Cardiac muscle cell (in vitro differentiated cells and primary cell): ENCODE results near the gene ROGDI. TPM values are rescaled to one million over a fixed set of nuclear protein-coding genes. Genes with fewer than 3 reads are reported as not detected.
A peak's percentile ranks its signal among the peaks of the same experiment; 100 is the strongest.

Experiments
- DNase-seq, 2 donors: peaks; one replicate each; pipeline versions ENCODE4 v3.0.0 to v3.0.0-alpha.2; 2010 to 2017; ENCODE audit warnings: low read depth in 1 of 2, low spot score in 1 of 2
- H3K27ac ChIP-seq: fragments of 200-600 bp; sonication (generic); 2 replicates; pipeline ENCODE4 v1.5.1; 2016
- H3K27me3 ChIP-seq: fragments of 200-600 bp; sonication (generic); 2 replicates; pipeline ENCODE4 v1.6.0; 2016; ENCODE audit warnings: control low read depth
- H3K36me3 ChIP-seq: fragments of 200-600 bp; sonication (generic); 2 replicates; pipeline ENCODE4 v1.5.1; 2016; ENCODE audit warnings: control low read depth
- H3K4me1 ChIP-seq: fragments of 200-600 bp; sonication (generic); 2 replicates; pipeline ENCODE4 v1.8.1; 2017; ENCODE audit warnings: low read depth, mild to moderate bottlenecking, mixed run types
- H3K4me3 ChIP-seq: fragments of 200-600 bp; sonication (generic); 2 replicates; pipeline ENCODE4 v1.5.1; 2016; ENCODE audit warnings: mild to moderate bottlenecking
- H3K9me3 ChIP-seq: fragments of 200-600 bp; sonication (generic); 2 replicates; pipeline ENCODE4 v1.5.1; 2017; ENCODE audit warnings: low read depth, mild to moderate bottlenecking, control low read depth
- CTCF ChIP-seq: IDR thresholded peaks from 2 replicates; pipeline ENCODE4 v1.5.1; 2012; ENCODE audit warnings: low read depth, mild to moderate bottlenecking, low read length
- polyA plus RNA-seq: library from polyadenylated mRNA; unstranded; fragments of >200 nt; fragmentation: Nextera tagmentation; extraction: Ambion mirVana; gene quantifications from 2 replicates; pipeline ENCODE4 v1.2.1, GENCODE V29; 2016
- total RNA-seq: library from RNA; depleted of rRNA; stranded (reverse); fragments of >200 nt; gene quantifications from 2 replicates; pipeline ENCODE4 v1.2.3, GENCODE V29; 2016

The ROGDI gene
- total RNA-seq (146 and 161 TPM in 2 replicates), polyA plus RNA-seq (173 and 220 TPM in 2 replicates)

- no peak for TF ChIP-seq CTCF
- peak within 1 kb of the TSS; percentile 90 for H3K27ac ChIP-seq
- peak; percentile 50 to 94 for DNase-seq
Observed at GRCh38 chr16:4801962-4802658, at the start of gene ROGDI. Gene ROGDI (minus strand): TSS chr16:4802633. CDS start chr16:4802571, 62 bp downstream.

GRCh38 chr16:4850211-4850610 is 47.8 kb upstream of the ROGDI start:
- DNase-seq: peak in 1 of 2 donors; percentile 25
- TF ChIP-seq CTCF: no peak
- no peak overlapping the region for H3K4me3 ChIP-seq
- H3K9me3 ChIP-seq: no peaks in the 10 kb centered on the region
- no peak overlapping the region for H3K27ac ChIP-seq
- peaks cover 31% of the 10 kb centered on the region for H3K4me1 ChIP-seq
- peaks cover 12% of the 10 kb centered on the region for H3K36me3 ChIP-seq
- no peaks in the 10 kb centered on the region for H3K27me3 ChIP-seq

More at GRCh38 chr16:4801962-4802658, at the start of gene ROGDI:
- Histone ChIP-seq H3K4me3 (peak within 1 kb of the TSS; percentile 63), H3K4me1 (peaks cover 38% of the 10 kb centered on the region), H3K36me3 (peaks cover 12% of the 10 kb centered on the region), H3K27me3 (no peaks in the 10 kb centered on the region), H3K9me3 (no peaks in the 10 kb centered on the region)

GRCh38 chr16:4847774-4848587 is 45.5 kb upstream of the ROGDI start:
- DNase-seq: peak; percentile 66 to 79
- peak overlapping the region; percentile 95 for H3K27ac ChIP-seq
- H3K36me3 ChIP-seq: peaks cover 22% of the 10 kb centered on the region
- no peak for TF ChIP-seq CTCF
- peak overlapping the region; percentile 95 for H3K4me3 ChIP-seq
- no peaks in the 10 kb centered on the region for H3K9me3 ChIP-seq
- H3K27me3 ChIP-seq: no peaks in the 10 kb centered on the region
- H3K4me1 ChIP-seq: peaks cover 31% of the 10 kb centered on the region

- Histone ChIP-seq H3K27ac (peak within 1 kb of the TSS; percentile 95), H3K4me3 (peak within 1 kb of the TSS; percentile 95), H3K36me3 (peaks cover 30% of the 10 kb centered on the region), H3K9me3 (no peaks in the 10 kb centered on the region), H3K4me1 (peaks cover 31% of the 10 kb centered on the region), H3K27me3 (no peaks in the 10 kb centered on the region)
- DNase-seq: peak; percentile 98 to 99
- TF ChIP-seq CTCF: no peak
Observed at GRCh38 chr16:4846901-4847773, 44.7 kb upstream of the ROGDI start, which contains the start of the genes GLYR1 and UBN1. Gene GLYR1 (minus strand): TSS chr16:4847288. CDS start chr16:4847265, 23 bp downstream. Gene UBN1 (plus strand): TSS chr16:4847481. CDS start chr16:4852918, 5,437 bp downstream.

- Histone ChIP-seq H3K4me1 (peaks cover 31% of the 10 kb centered on the region), H3K36me3 (peaks cover 35% of the 10 kb centered on the region), H3K27me3 (no peaks in the 10 kb centered on the region), H3K4me3 (peak overlapping the region; percentile 95), H3K27ac (peak overlapping the region; percentile 95), H3K9me3 (no peaks in the 10 kb centered on the region)
- no peak for TF ChIP-seq CTCF
- peak; percentile 44 to 68 for DNase-seq
Observed at GRCh38 chr16:4846503-4846900, 44.1 kb upstream of the ROGDI start.
